ENCODE results near the gene MAGEA2. TPM values are rescaled to one million over a fixed set of nuclear protein-coding genes. Genes with fewer than 3 reads are reported as not detected.
"Not testable (repeated sequence)": the region's sequence is repeated elsewhere in the genome, so short reads cannot be mapped to it uniquely, and the experiment has no call there.

MAGEA2 gene
- total and polyA plus RNA-seq, 9 donors, result not detected

GRCh38 chrX:152709173-152709572 is 44.5 kb downstream of the MAGEA2 start, which contains the start of gene CSAG2:
Gene CSAG2 (minus strand): TSS chrX:152709273. CDS start chrX:152709112, 161 bp downstream.
- not testable (repeated sequence) for DNase-seq; H3K4me3 ChIP-seq (ENCODE audit: low read length)
- WGBS (ENCODE audit: insufficient coverage), result no CpG with 5 or more reads among the region's 2 CpGs

GRCh38 chrX:152706500-152706899 is 47.1 kb downstream of the MAGEA2 start:
- not testable (repeated sequence) for H3K36me3 ChIP-seq (ENCODE audit: control insufficient read depth, insufficient read depth, low read length)

More at GRCh38 chrX:152709173-152709572, 44.5 kb downstream of the MAGEA2 start, which contains the start of gene CSAG2:
- not testable (repeated sequence) for H3K27me3 ChIP-seq (ENCODE audit: control insufficient read depth, insufficient read depth, low read length); H3K4me1 ChIP-seq (ENCODE audit: control insufficient read depth, insufficient read depth, low read length); H3K9me3 ChIP-seq (replicated peaks; ENCODE audit: control insufficient read depth, low read depth, low read length); H3K36me3 ChIP-seq (ENCODE audit: control insufficient read depth, insufficient read depth, low read length); H3K27ac ChIP-seq (ENCODE audit: low read length)

GRCh38 chrX:152700390-152700789 is 53.3 kb downstream of the MAGEA2 start:
- not testable (repeated sequence) for H3K4me1 ChIP-seq (ENCODE audit: control insufficient read depth, insufficient read depth, low read length); H3K36me3 ChIP-seq (ENCODE audit: control insufficient read depth, insufficient read depth, low read length); DNase-seq; H3K27ac ChIP-seq (ENCODE audit: low read length); H3K27me3 ChIP-seq (ENCODE audit: control insufficient read depth, insufficient read depth, low read length); H3K4me3 ChIP-seq (ENCODE audit: low read length); H3K9me3 ChIP-seq (replicated peaks; ENCODE audit: control insufficient read depth, low read depth, low read length)
- WGBS (ENCODE audit: insufficient coverage), result no CpG with 5 or more reads among the region's 5 CpGs

More at GRCh38 chrX:152706500-152706899, 47.1 kb downstream of the MAGEA2 start:
- H3K27me3 ChIP-seq (ENCODE audit: control insufficient read depth, insufficient read depth, low read length); H3K4me1 ChIP-seq (ENCODE audit: control insufficient read depth, insufficient read depth, low read length); H3K4me3 ChIP-seq (ENCODE audit: low read length); DNase-seq; H3K9me3 ChIP-seq (replicated peaks; ENCODE audit: control insufficient read depth, low read depth, low read length); H3K27ac ChIP-seq (ENCODE audit: low read length): not testable (repeated sequence)
- 56% methylated on average over 2 of the region's 7 CpGs for WGBS (ENCODE audit: insufficient coverage)

Other genes starting within 250 kb of the MAGEA2 start
- gene GABRQ, start 115.9 kb downstream of the MAGEA2 start, total RNA-seq, result 1.2 TPM
- 1 to 10 TPM; 1.1 to 2.5 (median 1.9) TPM for gene GABRQ, start 115.9 kb downstream of the MAGEA2 start, polyA plus RNA-seq (ENCODE audit: insufficient read depth in 1 of 8, insufficient read length in 8 of 8, low replicate concordance in 1 of 8)
- not detected for gene MAGEA3, start 55.0 kb downstream of the MAGEA2 start, total RNA-seq
- gene MAGEA3, start 55.0 kb downstream of the MAGEA2 start, polyA plus RNA-seq (ENCODE audit: insufficient read depth in 1 of 8, insufficient read length in 8 of 8, low replicate concordance in 1 of 8), result not detected
- gene CSAG2, start 44.6 kb downstream of the MAGEA2 start, total RNA-seq, result not detected
- not detected for gene CSAG2, start 44.6 kb downstream of the MAGEA2 start, polyA plus RNA-seq (ENCODE audit: insufficient read depth in 1 of 8, insufficient read length in 8 of 8, low replicate concordance in 1 of 8)
- not detected for gene MAGEA2B, start 39.2 kb downstream of the MAGEA2 start, total RNA-seq
- not detected for gene MAGEA2B, start 39.2 kb downstream of the MAGEA2 start, polyA plus RNA-seq (ENCODE audit: insufficient read depth in 1 of 8, insufficient read length in 8 of 8, low replicate concordance in 1 of 8)
- gene CSAG1, start 20.1 kb downstream of the MAGEA2 start, total RNA-seq, result not detected
- gene CSAG1, start 20.1 kb downstream of the MAGEA2 start, polyA plus RNA-seq (ENCODE audit: insufficient read depth in 1 of 8, insufficient read length in 8 of 8, low replicate concordance in 1 of 8), result not detected
- gene MAGEA12, start 20.1 kb downstream of the MAGEA2 start, total RNA-seq, result not detected
- not detected for gene MAGEA12, start 20.1 kb downstream of the MAGEA2 start, polyA plus RNA-seq (ENCODE audit: insufficient read depth in 1 of 8, insufficient read length in 8 of 8, low replicate concordance in 1 of 8)
- not detected for gene CSAG3, start 5.4 kb upstream of the MAGEA2 start, total RNA-seq
- gene CSAG3, start 5.4 kb upstream of the MAGEA2 start, polyA plus RNA-seq (ENCODE audit: insufficient read depth in 1 of 8, insufficient read length in 8 of 8, low replicate concordance in 1 of 8), result not detected
- gene MAGEA6, start 15.8 kb upstream of the MAGEA2 start, total RNA-seq, result not detected
- under 1 TPM in 2 of 8 donors, not detected in 6; 0.06 to 0.10 TPM for gene MAGEA6, start 15.8 kb upstream of the MAGEA2 start, polyA plus RNA-seq (ENCODE audit: insufficient read depth in 1 of 8, insufficient read length in 8 of 8, low replicate concordance in 1 of 8)
- 35.5 TPM for gene CETN2, start 76.9 kb upstream of the MAGEA2 start, total RNA-seq
- gene CETN2, start 76.9 kb upstream of the MAGEA2 start, polyA plus RNA-seq (ENCODE audit: insufficient read depth in 1 of 8, insufficient read length in 8 of 8, low replicate concordance in 1 of 8), result 10 to 100 TPM; 31.3 to 40.2 (median 33.0) TPM
- 6.8 TPM for gene NSDHL, start 77.2 kb upstream of the MAGEA2 start, total RNA-seq
- gene NSDHL, start 77.2 kb upstream of the MAGEA2 start, polyA plus RNA-seq (ENCODE audit: insufficient read depth in 1 of 8, insufficient read length in 8 of 8, low replicate concordance in 1 of 8), result 10 to 100 TPM; 11.7 to 18.1 (median 13.6) TPM
- gene ZNF185, start 144.2 kb upstream of the MAGEA2 start, total RNA-seq, result 18.3 TPM
- 10 to 100 TPM in 7 of 8 donors, 1 to 10 TPM in 1; 8.1 to 98.7 (median 17.4) TPM for gene ZNF185, start 144.2 kb upstream of the MAGEA2 start, polyA plus RNA-seq (ENCODE audit: insufficient read depth in 1 of 8, insufficient read length in 8 of 8, low replicate concordance in 1 of 8)
- gene PNMA5, start 240.3 kb upstream of the MAGEA2 start, total RNA-seq, result not detected
- gene PNMA5, start 240.3 kb upstream of the MAGEA2 start, polyA plus RNA-seq (ENCODE audit: insufficient read depth in 1 of 8, insufficient read length in 8 of 8, low replicate concordance in 1 of 8), result not detected

All from muscle of leg (tissue), 11 donors.